Activated CD4-positive, alpha-beta T cell treated with anti-CD3 and anti-CD28 coated beads for 36 hours (primary cell): ENCODE results near the gene CXADR. TPM values are rescaled to one million over a fixed set of nuclear protein-coding genes. Genes with fewer than 3 reads are reported as not detected.

ENCODE experiments used
- ATAC-seq: fragments of 200-7000 bp; cut with Tn5 transposase; one replicate; pipeline ENCODE4 v1.10.0; 2021; ENCODE audit warnings: mild to moderate bottlenecking, moderate library complexity
- CTCF ChIA-PET: fragments of 350-600 bp; sonication (Branson Sonifier 250); formaldehyde crosslinking; loops from one replicate; lab custom pipeline; 2021; ENCODE audit warnings: antibody characterized with exemption; lab: Charles Lee
- POLR2A ChIA-PET: fragments of 350-600 bp; sonication (Branson Sonifier 250); formaldehyde crosslinking; loops from one replicate; lab custom pipeline; 2021; ENCODE audit warnings: antibody characterized with exemption, inconsistent platforms; lab: Charles Lee
- DNase-seq: peaks from one replicate; pipeline ENCODE4 v3.0.0-alpha.2; 2020
- H3K27ac Mint-ChIP-seq: one replicate; pipeline ENCODE4 v1.8.0; 2021; ENCODE audit warnings: mixed read lengths
- H3K27me3 Mint-ChIP-seq: one replicate; pipeline ENCODE4 v1.8.0; 2021; ENCODE audit warnings: mixed read lengths
- H3K36me3 Mint-ChIP-seq: one replicate; pipeline ENCODE4 v1.8.0; 2021; ENCODE audit warnings: low read depth, mixed read lengths
- H3K4me1 Mint-ChIP-seq: one replicate; pipeline ENCODE4 v1.8.0; 2021; ENCODE audit warnings: mixed read lengths
- H3K4me3 Mint-ChIP-seq: one replicate; pipeline ENCODE4 v1.8.0; 2021; ENCODE audit warnings: mild to moderate bottlenecking, moderate library complexity, mixed read lengths
- H3K9me3 Mint-ChIP-seq: one replicate; pipeline ENCODE4 v1.8.0; 2021; ENCODE audit warnings: low read depth, mixed read lengths
- intact Hi-C, 2 experiments: fragments of 100-400 bp; cut with DNase I in 1 of 2; cut with micrococcal nuclease in 1 of 2; formaldehyde crosslinking; loops; one replicate each; pipeline versions ENCODE4 v1.14.2 to v1.15.1; 2022 to 2024; cut with DNase I, micrococcal nuclease
- total RNA-seq, 2 experiments: library from RNA; stranded (reverse); gene quantifications; one replicate each; pipeline ENCODE4 v1.2.3, GENCODE V29; 2021

The CXADR gene
- total RNA-seq, 2 experiments from 2014 or later: 0.30 to 0.91 TPM

DNA sequence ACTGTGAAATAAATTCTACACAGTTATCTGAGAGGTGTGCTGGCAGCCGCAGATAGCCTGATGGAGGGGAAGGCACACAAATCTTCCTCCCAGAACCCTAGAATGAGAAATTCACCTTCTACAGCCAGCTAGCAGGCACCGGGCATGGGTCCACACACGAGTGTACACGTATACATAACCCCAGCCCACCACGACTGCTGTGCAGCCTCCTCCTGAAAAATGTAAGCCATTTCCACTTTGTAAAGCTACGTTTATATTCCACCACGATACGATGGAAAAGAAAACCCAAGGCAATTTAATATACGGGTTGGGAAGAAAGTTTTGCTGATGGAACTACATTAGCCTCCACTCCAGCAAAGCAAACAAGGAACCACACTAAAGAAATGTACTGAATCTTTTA, 98.1 kb downstream of the CXADR start:
- no peaks in the 10 kb centered on the region for H3K27me3 Mint-ChIP-seq
- peak overlapping the region; percentile 75 for H3K4me3 Mint-ChIP-seq
- ChIA-PET CTCF (interaction anchor here (0.6 to 1.9 kb wide), 6 partner anchors 9 to 1943 kb away, joined by 3 to 7 read pairs (median 4); partner anchors contain the start of gene CXADR), POLR2A (interaction anchor here (1.3 kb wide), 1 partner anchor 10 kb away, joined by 6 read pairs; no protein-coding TSS in a partner anchor)
- peaks cover 40% of the 10 kb centered on the region for H3K36me3 Mint-ChIP-seq
- ATAC-seq: no peak
- H3K4me1 Mint-ChIP-seq: peaks cover 34% of the 10 kb centered on the region
- peak; percentile 13 for DNase-seq
- peaks cover 2% of the 10 kb centered on the region for H3K9me3 Mint-ChIP-seq
- peak overlapping the region; percentile 94 for H3K27ac Mint-ChIP-seq
- intact Hi-C loops: loop anchor here (1.0 to 10.0 kb wide), 7 partner anchors 64 to 1879 kb away; partner anchors contain the start of gene C21orf91 (in 2 of the 2)

- ATAC-seq (peak; percentile 64), DNase-seq (peak; percentile 91)
- ChIA-PET CTCF (interaction anchor here (1.2 to 1.9 kb wide), 3 partner anchors 10 to 99 kb away, joined by 3 to 7 read pairs (median 4); partner anchors contain the start of gene CXADR), POLR2A (interaction anchor here (0.6 to 1.3 kb wide), 3 partner anchors 10 to 207 kb away, joined by 3 to 6 read pairs (median 3); no protein-coding TSS in a partner anchor)
- Mint-ChIP-seq H3K27me3 (no peaks in the 10 kb centered on the region), H3K27ac (peak overlapping the region; percentile 94), H3K36me3 (peaks cover 40% of the 10 kb centered on the region), H3K9me3 (peaks cover 2% of the 10 kb centered on the region), H3K4me3 (peak overlapping the region; percentile 75), H3K4me1 (peaks cover 35% of the 10 kb centered on the region)
- intact Hi-C loops: loop anchor here (1.0 to 10.0 kb wide), 9 partner anchors 63 to 1879 kb away; partner anchors contain the start of genes C21orf91 (in 2 of the 2) and CXADR (in 1 of the 2)
Observed at GRCh38 chr21:17611414-17612022, 98.7 kb downstream of the CXADR start.

DNA sequence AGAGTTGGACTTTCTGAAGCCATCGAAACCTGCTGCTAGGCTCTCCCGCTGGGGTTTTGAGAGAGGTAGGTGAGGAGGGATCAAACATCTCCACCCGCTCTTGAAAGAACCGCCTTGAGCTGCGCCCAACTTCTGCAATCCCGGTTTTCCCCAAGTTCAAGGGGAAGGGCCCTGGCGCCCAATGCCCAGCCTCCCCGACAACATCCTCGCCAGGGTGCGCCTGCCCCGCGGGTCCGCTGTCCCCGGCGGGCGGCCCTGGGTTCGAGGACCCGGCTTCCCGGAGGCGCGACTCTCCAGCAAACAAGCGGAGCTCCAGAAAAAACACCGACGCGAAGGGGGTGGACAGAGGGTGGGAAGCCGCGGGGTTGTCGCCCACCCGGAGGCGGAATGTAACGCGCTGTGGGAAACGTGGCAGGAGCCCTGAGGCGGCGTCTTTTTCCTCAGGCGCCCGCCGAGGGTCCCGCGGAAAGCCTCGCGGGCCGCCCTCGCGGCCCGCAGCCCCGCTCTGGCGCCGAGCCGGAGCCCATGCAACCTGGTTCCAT, 99.3 kb downstream of the CXADR start:
- DNase-seq: peak; percentile 52
- ChIA-PET CTCF (interaction anchor here (1.3 kb wide), 1 partner anchor 100 kb away, joined by 4 read pairs; the partner anchor contains the start of gene CXADR), POLR2A (interaction anchor here (0.6 to 1.3 kb wide), 3 partner anchors 11 to 206 kb away, joined by 3 to 6 read pairs (median 3); no protein-coding TSS in a partner anchor)
- peak; percentile 4 for ATAC-seq
- H3K4me3 Mint-ChIP-seq: peak overlapping the region; percentile 75
- peak overlapping the region; percentile 94 for H3K27ac Mint-ChIP-seq
- peaks cover 39% of the 10 kb centered on the region for H3K36me3 Mint-ChIP-seq
- H3K27me3 Mint-ChIP-seq: no peaks in the 10 kb centered on the region
- H3K9me3 Mint-ChIP-seq: peaks cover 2% of the 10 kb centered on the region
- intact Hi-C loops: loop anchor here (1.0 to 10.0 kb wide), 6 partner anchors 63 to 1880 kb away; partner anchors contain the start of genes C21orf91 (in 1 of the 2) and CXADR (in 1 of the 2)
- H3K4me1 Mint-ChIP-seq: peaks cover 40% of the 10 kb centered on the region

GRCh38 chr21:17612565-17613241, 99.9 kb downstream of the CXADR start, which contains the start of gene BTG3:
Gene BTG3 (minus strand): TSS chr21:17612901. CDS start chr21:17609144, 3,757 bp downstream.
- DNase-seq: peak; percentile 89
- H3K27ac Mint-ChIP-seq: peak within 1 kb of the TSS; percentile 94
- H3K4me1 Mint-ChIP-seq: peaks cover 37% of the 10 kb centered on the region
- no peaks in the 10 kb centered on the region for H3K27me3 Mint-ChIP-seq
- H3K9me3 Mint-ChIP-seq: peaks cover 2% of the 10 kb centered on the region
- H3K36me3 Mint-ChIP-seq: peaks cover 33% of the 10 kb centered on the region
- CTCF ChIA-PET: no interaction called here
- H3K4me3 Mint-ChIP-seq: peak within 1 kb of the TSS; percentile 75
- intact Hi-C loops: loop anchor here (1.0 to 10.0 kb wide), 6 partner anchors 62 to 1880 kb away; partner anchors contain the start of genes C21orf91 (in 1 of the 2) and CXADR (in 1 of the 2)
- POLR2A ChIA-PET: interaction anchor here (0.6 to 1.1 kb wide), 2 partner anchors 64 to 205 kb away, joined by 3 read pairs; no protein-coding TSS in a partner anchor
- peak; percentile 85 for ATAC-seq

GRCh38 chr21:17613242-17613676, 100.4 kb downstream of the CXADR start:
- Mint-ChIP-seq H3K4me3 (peak overlapping the region; percentile 67), H3K9me3 (peaks cover 2% of the 10 kb centered on the region), H3K4me1 (peaks cover 33% of the 10 kb centered on the region), H3K36me3 (peaks cover 29% of the 10 kb centered on the region), H3K27me3 (no peaks in the 10 kb centered on the region), H3K27ac (peak overlapping the region; percentile 37)
- ChIA-PET CTCF (no interaction called here), POLR2A (no interaction called here)
- ATAC-seq (no peak), DNase-seq (no peak)
- intact Hi-C loops: loop anchor here (2.0 to 10.0 kb wide), 5 partner anchors 62 to 1881 kb away; partner anchors contain the start of genes C21orf91 (in 1 of the 2) and CXADR (in 1 of the 2)

GRCh38 chr21:17616831-17617230, 104.0 kb downstream of the CXADR start:
- Mint-ChIP-seq H3K36me3 (no peaks in the 10 kb centered on the region), H3K4me3 (no peak overlapping the region), H3K27ac (no peak overlapping the region), H3K27me3 (no peaks in the 10 kb centered on the region), H3K9me3 (no peaks in the 10 kb centered on the region), H3K4me1 (peaks cover 10% of the 10 kb centered on the region)
- POLR2A ChIA-PET: no interaction called here
- no peak for DNase-seq
- intact Hi-C loops: loop anchor here in 1 of 2 experiments (10.0 kb wide), 1 partner anchor 58 kb away; no protein-coding TSS in a partner anchor
- CTCF ChIA-PET: no interaction called here
- no peak for ATAC-seq

GRCh38 chr21:17622018-17622417, 109.2 kb downstream of the CXADR start:
- Mint-ChIP-seq H3K4me3 (no peak overlapping the region), H3K9me3 (no peaks in the 10 kb centered on the region), H3K27me3 (peaks cover 11% of the 10 kb centered on the region), H3K27ac (no peak overlapping the region), H3K36me3 (no peaks in the 10 kb centered on the region), H3K4me1 (peaks cover 1% of the 10 kb centered on the region)
- ChIA-PET CTCF (no interaction called here), POLR2A (no interaction called here)
- no peak for DNase-seq
- no peak for ATAC-seq
- intact Hi-C loops: no loop called here

- Mint-ChIP-seq H3K27me3 (peaks cover 3% of the 10 kb centered on the region), H3K27ac (no peak overlapping the region), H3K9me3 (no peaks in the 10 kb centered on the region), H3K36me3 (no peaks in the 10 kb centered on the region), H3K4me1 (no peaks in the 10 kb centered on the region), H3K4me3 (no peak overlapping the region)
- DNase-seq (no peak), ATAC-seq (no peak)
- POLR2A ChIA-PET: no interaction called here
- CTCF ChIA-PET: no interaction called here
- intact Hi-C loops: no loop called here
Observed at GRCh38 chr21:17631195-17631594, 118.4 kb downstream of the CXADR start.

DNA sequence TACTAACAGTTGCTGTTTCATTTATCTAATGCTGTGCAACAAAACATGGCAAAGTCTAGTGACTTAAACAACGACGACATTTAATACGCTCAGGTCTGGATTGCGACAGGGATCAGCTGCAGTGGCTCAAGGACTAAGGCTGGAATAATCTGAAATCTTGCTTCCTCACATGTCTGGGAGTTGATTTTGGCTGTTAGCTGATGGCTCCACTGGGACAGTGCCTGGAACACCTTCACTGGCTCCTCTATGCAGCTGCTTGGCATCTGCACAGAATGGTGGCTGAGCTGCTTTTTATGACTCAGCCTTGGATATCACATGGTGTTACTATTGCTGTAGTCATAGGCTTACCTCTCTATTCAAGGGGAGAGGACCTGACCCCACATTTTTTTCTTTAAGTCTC, 123.9 kb downstream of the CXADR start:
- DNase-seq (no peak), ATAC-seq (no peak)
- H3K36me3 Mint-ChIP-seq: no peaks in the 10 kb centered on the region
- H3K9me3 Mint-ChIP-seq: no peaks in the 10 kb centered on the region
- ChIA-PET CTCF (interaction anchor here (0.7 kb wide), 1 partner anchor 103 kb away, joined by 3 read pairs; no protein-coding TSS in a partner anchor), POLR2A (no interaction called here)
- no peak overlapping the region for H3K4me3 Mint-ChIP-seq
- no peak overlapping the region for H3K27ac Mint-ChIP-seq
- H3K4me1 Mint-ChIP-seq: no peaks in the 10 kb centered on the region
- intact Hi-C loops: no loop called here
- H3K27me3 Mint-ChIP-seq: no peaks in the 10 kb centered on the region

DNA sequence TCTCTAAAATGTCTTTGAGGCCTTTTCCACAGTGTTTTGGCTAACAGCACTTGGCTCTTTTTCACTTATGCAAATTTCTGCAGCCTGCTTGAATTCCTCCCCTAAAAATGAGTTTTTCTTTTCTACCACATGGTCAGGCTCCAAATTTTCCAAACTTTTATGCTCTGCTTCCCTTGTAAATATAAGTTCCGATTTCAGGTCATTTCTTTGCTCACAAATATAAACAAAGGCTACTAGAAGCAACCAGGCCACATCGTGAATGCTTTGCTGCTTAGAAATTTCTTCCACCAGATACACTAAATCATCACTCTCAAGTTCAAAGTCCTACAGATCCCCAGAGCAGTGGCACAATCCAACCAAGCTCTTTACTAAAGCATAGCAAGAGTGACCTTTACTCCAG, 128.0 kb downstream of the CXADR start:
- ATAC-seq: no peak
- H3K4me3 Mint-ChIP-seq: no peak overlapping the region
- H3K27me3 Mint-ChIP-seq: no peaks in the 10 kb centered on the region
- H3K27ac Mint-ChIP-seq: no peak overlapping the region
- no peaks in the 10 kb centered on the region for H3K36me3 Mint-ChIP-seq
- ChIA-PET CTCF (no interaction called here), POLR2A (no interaction called here)
- H3K4me1 Mint-ChIP-seq: peaks cover 4% of the 10 kb centered on the region
- no peak for DNase-seq
- no peaks in the 10 kb centered on the region for H3K9me3 Mint-ChIP-seq
- intact Hi-C loops: no loop called here
